D341Med (cell line): ENCODE measurements around the gene TMX1.

ENCODE experiments used
- DNase-seq: peaks from one replicate; pipeline ENCODE4 v3.0.0; 2012; ENCODE audit warnings: low spot score

TMX1 gene

GRCh38 chr14:51293149-51293911 is 53.3 kb downstream of the TMX1 start:
- no peak for DNase-seq

GRCh38 chr14:51293912-51294389 is 53.9 kb downstream of the TMX1 start:
- DNase-seq, result no peak

GRCh38 chr14:51294951-51295525 is 55.0 kb downstream of the TMX1 start:
- DNase-seq, result no peak

GRCh38 chr14:51295646-51296263 is 55.7 kb downstream of the TMX1 start:
- no peak for DNase-seq

GRCh38 chr14:51297066-51297465 is 57.0 kb downstream of the TMX1 start:
- DNase-seq, result no peak

GRCh38 chr14:51298895-51299294 is 58.8 kb downstream of the TMX1 start:
- no peak for DNase-seq

- no peak for DNase-seq
Observed at GRCh38 chr14:51302295-51303030, 62.4 kb downstream of the TMX1 start.

GRCh38 chr14:51304438-51304837 is 64.4 kb downstream of the TMX1 start:
- DNase-seq, result no peak

GRCh38 chr14:51304941-51305340 is 64.9 kb downstream of the TMX1 start:
- DNase-seq, result no peak

- DNase-seq, result no peak
Observed at GRCh38 chr14:51305751-51306150, 65.7 kb downstream of the TMX1 start.
